Measurements from ENCODE around the gene PAH. TPM values are rescaled to one million over a fixed set of nuclear protein-coding genes. Genes with fewer than 3 reads are reported as not detected.

The PAH gene
- total RNA-seq, 1 donor = not detected

GRCh38 chr12:102933168-102933567 lies 16.1 kb upstream of the PAH start:
- DNase-seq (ENCODE audit: low read depth) = no peak
- H3K4me3 ChIP-seq (ENCODE audit: low read depth, low read length) = no peak overlapping the region
- TF ChIP-seq CTCF (IDR thresholded peaks at IDR 0.05; ENCODE audit: insufficient read depth, low read length) = no peak

- TF ChIP-seq CTCF (IDR thresholded peaks at IDR 0.05; ENCODE audit: insufficient read depth, low read length) = no peak
- H3K4me3 ChIP-seq (ENCODE audit: low read depth, low read length) = no peak overlapping the region
- no peak for DNase-seq (ENCODE audit: low read depth)
These were observed 10.2 kb upstream of the PAH start for GRCh38 chr12:102927220-102927619.

- no peak for TF ChIP-seq CTCF (IDR thresholded peaks at IDR 0.05; ENCODE audit: insufficient read depth, low read length)
- no peak for DNase-seq (ENCODE audit: low read depth)
- no peak overlapping the region for H3K4me3 ChIP-seq (ENCODE audit: low read depth, low read length)
These were observed 4.2 kb upstream of the PAH start for GRCh38 chr12:102921240-102921639.

- no peak for DNase-seq (ENCODE audit: low read depth)
- H3K4me3 ChIP-seq (ENCODE audit: low read depth, low read length) = no peak overlapping the region
- no peak for TF ChIP-seq CTCF (IDR thresholded peaks at IDR 0.05; ENCODE audit: insufficient read depth, low read length)
These were observed 3.2 kb upstream of the PAH start for GRCh38 chr12:102920271-102920670.

GRCh38 chr12:102918840-102919239 lies 1.8 kb upstream of the PAH start:
- no peak overlapping the region for H3K4me3 ChIP-seq (ENCODE audit: low read depth, low read length)
- DNase-seq (ENCODE audit: low read depth) = no peak
- no peak for TF ChIP-seq CTCF (IDR thresholded peaks at IDR 0.05; ENCODE audit: insufficient read depth, low read length)

GRCh38 chr12:102916252-102917025 lies 605 bp downstream of the PAH start:
- no peak overlapping the region for H3K4me3 ChIP-seq (ENCODE audit: low read depth, low read length)
- no peak for DNase-seq (ENCODE audit: low read depth)
- TF ChIP-seq CTCF (IDR thresholded peaks at IDR 0.05; ENCODE audit: insufficient read depth, low read length) = no peak
